Duodenal mucosa (tissue), 2 donors: ENCODE measurements around the gene CEP89.
"Not testable (repeated sequence)": the region's sequence is repeated elsewhere in the genome, so short reads cannot be mapped to it uniquely, and the experiment has no call there.

Experiments used
- H3K27ac ChIP-seq: one replicate; pipeline ENCODE4 v1.7.0; 2013; ENCODE audit warnings: low read depth, low read length
- H3K27me3 ChIP-seq, 2 donors: one replicate each; pipeline ENCODE4 v1.7.0; 2013; ENCODE audit warnings: low read length in 2 of 2, control low read depth in 1 of 2; ENCODE audit not compliant: insufficient read depth in 2 of 2, control insufficient read depth in 1 of 2
- H3K36me3 ChIP-seq, 2 donors: one replicate each; pipeline ENCODE4 v1.7.0; 2013; ENCODE audit warnings: low read length in 2 of 2, control low read depth in 1 of 2; ENCODE audit not compliant: insufficient read depth in 2 of 2, control insufficient read depth in 1 of 2
- H3K4me1 ChIP-seq, 2 donors: one replicate each; pipeline ENCODE4 v1.7.0; 2013; ENCODE audit warnings: low read length in 2 of 2, control low read depth in 1 of 2; ENCODE audit not compliant: insufficient read depth in 2 of 2, control insufficient read depth in 1 of 2
- H3K4me3 ChIP-seq, 2 donors: one replicate each; pipeline ENCODE4 v1.7.0; 2013; ENCODE audit warnings: low read length in 2 of 2, low read depth in 1 of 2
- H3K9ac ChIP-seq, 2 donors: one replicate each; pipeline ENCODE4 v1.7.0; 2013; ENCODE audit warnings: low read length in 2 of 2, low read depth in 1 of 2
- H3K9me3 ChIP-seq, 2 donors: one replicate each; pipeline ENCODE4 v1.7.0; 2013; ENCODE audit warnings: low read length in 2 of 2, control low read depth in 1 of 2; ENCODE audit not compliant: control insufficient read depth in 1 of 2

The CEP89 gene

GRCh38 chr19:32859591-32859990 lies 112.2 kb downstream of the CEP89 start:
- peaks cover 3 to 18% of the 10 kb centered on the region in 2 donors for H3K36me3 ChIP-seq
- no peak overlapping the region for H3K9ac ChIP-seq
- H3K4me3 ChIP-seq: no peak overlapping the region
- H3K4me1 ChIP-seq: no peaks in the 10 kb centered on the region
- H3K9me3 ChIP-seq: no peaks in the 10 kb centered on the region
- H3K27me3 ChIP-seq: no peaks in the 10 kb centered on the region
- H3K27ac ChIP-seq: no peak overlapping the region

GRCh38 chr19:32858559-32858958 lies 113.2 kb downstream of the CEP89 start:
- peaks cover 3 to 11% of the 10 kb centered on the region in 2 donors for H3K36me3 ChIP-seq
- H3K4me3 ChIP-seq: no peak overlapping the region
- H3K27ac ChIP-seq: no peak overlapping the region
- no peak overlapping the region for H3K9ac ChIP-seq
- H3K27me3 ChIP-seq: no peaks in the 10 kb centered on the region
- no peaks in the 10 kb centered on the region for H3K4me1 ChIP-seq
- H3K9me3 ChIP-seq: no peaks in the 10 kb centered on the region

- H3K36me3 ChIP-seq: peaks cover 3 to 11% of the 10 kb centered on the region in 2 donors
- H3K4me3 ChIP-seq: no peak overlapping the region
- H3K4me1 ChIP-seq: no peaks in the 10 kb centered on the region
Observed at GRCh38 chr19:32858155-32858554, 113.6 kb downstream of the CEP89 start.

GRCh38 chr19:32857584-32857983 lies 114.2 kb downstream of the CEP89 start:
- H3K4me1 ChIP-seq: no peaks in the 10 kb centered on the region
- no peak overlapping the region for H3K9ac ChIP-seq
- peaks cover 3 to 11% of the 10 kb centered on the region in 2 donors for H3K36me3 ChIP-seq
- no peak overlapping the region for H3K4me3 ChIP-seq
- H3K27ac ChIP-seq: no peak overlapping the region
- no peaks in the 10 kb centered on the region for H3K9me3 ChIP-seq
- H3K27me3 ChIP-seq: no peaks in the 10 kb centered on the region

More at GRCh38 chr19:32858155-32858554, 113.6 kb downstream of the CEP89 start:
- no peaks in the 10 kb centered on the region for H3K27me3 ChIP-seq
- H3K9ac ChIP-seq: no peak overlapping the region
- H3K27ac ChIP-seq: no peak overlapping the region
- no peaks in the 10 kb centered on the region for H3K9me3 ChIP-seq

GRCh38 chr19:32856818-32857217 lies 114.9 kb downstream of the CEP89 start:
- not testable (repeated sequence) for H3K4me3 ChIP-seq, H3K9ac ChIP-seq, H3K9me3 ChIP-seq, H3K27me3 ChIP-seq, H3K27ac ChIP-seq, H3K4me1 ChIP-seq, H3K36me3 ChIP-seq

- Histone ChIP-seq H3K4me3 (no peak overlapping the region), H3K27ac (no peak overlapping the region), H3K9me3 (no peaks in the 10 kb centered on the region), H3K9ac (no peak overlapping the region), H3K27me3 (no peaks in the 10 kb centered on the region), H3K4me1 (no peaks in the 10 kb centered on the region), H3K36me3 (no peaks in the 10 kb centered on the region)
Observed at GRCh38 chr19:32852216-32852615, 119.5 kb downstream of the CEP89 start.

GRCh38 chr19:32848035-32848434 lies 123.7 kb downstream of the CEP89 start:
- H3K4me1 ChIP-seq, H3K27ac ChIP-seq, H3K36me3 ChIP-seq, H3K4me3 ChIP-seq, H3K27me3 ChIP-seq, H3K9me3 ChIP-seq, H3K9ac ChIP-seq: not testable (repeated sequence)

- Histone ChIP-seq H3K27ac (no peak overlapping the region), H3K9ac (no peak overlapping the region), H3K27me3 (no peaks in the 10 kb centered on the region), H3K36me3 (peaks cover 10 to 12% of the 10 kb centered on the region in 2 donors), H3K4me3 (no peak overlapping the region), H3K4me1 (no peaks in the 10 kb centered on the region), H3K9me3 (no peaks in the 10 kb centered on the region)
Observed at GRCh38 chr19:32843716-32844245, 128.0 kb downstream of the CEP89 start.

GRCh38 chr19:32842061-32842460 lies 129.7 kb downstream of the CEP89 start:
- Histone ChIP-seq H3K4me3 (no peak overlapping the region), H3K36me3 (peaks cover 10 to 12% of the 10 kb centered on the region in 2 donors), H3K27me3 (no peaks in the 10 kb centered on the region), H3K9me3 (no peaks in the 10 kb centered on the region), H3K9ac (no peak overlapping the region), H3K27ac (no peak overlapping the region), H3K4me1 (no peaks in the 10 kb centered on the region)

- Histone ChIP-seq H3K4me1 (no peaks in the 10 kb centered on the region), H3K27ac (no peak overlapping the region), H3K27me3 (no peaks in the 10 kb centered on the region), H3K9ac (no peak overlapping the region), H3K9me3 (no peaks in the 10 kb centered on the region), H3K4me3 (no peak overlapping the region), H3K36me3 (peaks cover 3 to 7% of the 10 kb centered on the region in 2 donors)
Observed at GRCh38 chr19:32837531-32837930, 134.2 kb downstream of the CEP89 start.

- not testable (repeated sequence) for H3K4me1 ChIP-seq, H3K27ac ChIP-seq, H3K9me3 ChIP-seq, H3K27me3 ChIP-seq, H3K9ac ChIP-seq, H3K4me3 ChIP-seq
- peaks cover 0 to 16% of the 10 kb centered on the region in 2 donors for H3K36me3 ChIP-seq
Observed at GRCh38 chr19:32833388-32833787, 138.4 kb downstream of the CEP89 start.
